ENCODE results near the gene KCTD15.

The KCTD15 gene

GRCh38 chr19:33825556-33825955, 28.9 kb downstream of the KCTD15 start:
- no peak overlapping the region for H3K4me3 ChIP-seq (ENCODE audit: low read depth, low read length)
- no peak for TF ChIP-seq CTCF (IDR thresholded peaks at IDR 0.05; ENCODE audit: low read depth, low read length)

- no peak for TF ChIP-seq CTCF (IDR thresholded peaks at IDR 0.05; ENCODE audit: low read depth, low read length)
- H3K4me3 ChIP-seq (ENCODE audit: low read depth, low read length): no peak overlapping the region
Measured at GRCh38 chr19:33826521-33826920, 29.9 kb downstream of the KCTD15 start.

GRCh38 chr19:33828266-33829075, 31.8 kb downstream of the KCTD15 start:
- TF ChIP-seq CTCF (IDR thresholded peaks at IDR 0.05; ENCODE audit: low read depth, low read length): no peak
- no peak overlapping the region for H3K4me3 ChIP-seq (ENCODE audit: low read depth, low read length)

- no peak overlapping the region for H3K4me3 ChIP-seq (ENCODE audit: low read depth, low read length)
- no peak for TF ChIP-seq CTCF (IDR thresholded peaks at IDR 0.05; ENCODE audit: low read depth, low read length)
Measured at GRCh38 chr19:33830264-33830663, 33.6 kb downstream of the KCTD15 start.

- no peak overlapping the region for H3K4me3 ChIP-seq (ENCODE audit: low read depth, low read length)
- TF ChIP-seq CTCF (IDR thresholded peaks at IDR 0.05; ENCODE audit: low read depth, low read length): no peak
Measured at GRCh38 chr19:33831825-33832224, 35.2 kb downstream of the KCTD15 start.

- H3K4me3 ChIP-seq (ENCODE audit: low read depth, low read length): no peak overlapping the region
- TF ChIP-seq CTCF (IDR thresholded peaks at IDR 0.05; ENCODE audit: low read depth, low read length): no peak
Measured at GRCh38 chr19:33832633-33833032, 36.0 kb downstream of the KCTD15 start.

- TF ChIP-seq CTCF (IDR thresholded peaks at IDR 0.05; ENCODE audit: low read depth, low read length): no peak
- H3K4me3 ChIP-seq (ENCODE audit: low read depth, low read length): no peak overlapping the region
Measured at GRCh38 chr19:33840382-33840781, 43.7 kb downstream of the KCTD15 start.
